Progenitor cell of endocrine pancreas (in vitro differentiated cells): Measurements from ENCODE around the gene FOXM1. TPM values are rescaled to one million over a fixed set of nuclear protein-coding genes. Genes with fewer than 3 reads are reported as not detected.
A peak's percentile ranks its signal among the peaks of the same experiment; 100 is the strongest.

Experiments used
- DNase-seq: peaks from one replicate; pipeline ENCODE4 v3.0.0; 2021; ENCODE audit warnings: low spot score; ENCODE audit not compliant: unreplicated experiment
- H3K27ac Mint-ChIP-seq: 2 replicates; pipeline ENCODE4 v1.8.0; 2021; ENCODE audit warnings: mild to moderate bottlenecking, moderate library complexity, mixed read lengths
- H3K27me3 Mint-ChIP-seq: 2 replicates; pipeline ENCODE4 v1.8.0; 2021; ENCODE audit warnings: mixed read lengths
- H3K36me3 Mint-ChIP-seq: 2 replicates; pipeline ENCODE4 v1.8.0; 2022; ENCODE audit warnings: mixed read lengths; ENCODE audit not compliant: insufficient read depth
- H3K4me1 Mint-ChIP-seq: 2 replicates; pipeline ENCODE4 v1.8.0; 2021; ENCODE audit warnings: low read depth, mixed read lengths
- H3K4me3 Mint-ChIP-seq: 2 replicates; pipeline ENCODE4 v1.8.0; 2021; ENCODE audit warnings: low read depth, mild to moderate bottlenecking, moderate library complexity, mixed read lengths
- H3K9me3 Mint-ChIP-seq: 2 replicates; pipeline ENCODE4 v1.8.0; 2021; ENCODE audit warnings: low read depth, mixed read lengths
- total RNA-seq: library from RNA; stranded (reverse); gene quantifications from 2 replicates; pipeline ENCODE4 v1.2.1, GENCODE V29; 2021
- TF ChIP-seq, protein P1 (sequence below): fragments of 200-600 bp; sonication (generic); IDR thresholded peaks from one replicate; pipeline ENCODE4 v1.5.0; 2021; ENCODE audit warnings: antibody characterized with exemption, mild to moderate bottlenecking; ENCODE audit not compliant: unreplicated experiment

FOXM1 gene
- total RNA-seq, 1 donor from 2014 or later: 92.2 TPM

DNA sequence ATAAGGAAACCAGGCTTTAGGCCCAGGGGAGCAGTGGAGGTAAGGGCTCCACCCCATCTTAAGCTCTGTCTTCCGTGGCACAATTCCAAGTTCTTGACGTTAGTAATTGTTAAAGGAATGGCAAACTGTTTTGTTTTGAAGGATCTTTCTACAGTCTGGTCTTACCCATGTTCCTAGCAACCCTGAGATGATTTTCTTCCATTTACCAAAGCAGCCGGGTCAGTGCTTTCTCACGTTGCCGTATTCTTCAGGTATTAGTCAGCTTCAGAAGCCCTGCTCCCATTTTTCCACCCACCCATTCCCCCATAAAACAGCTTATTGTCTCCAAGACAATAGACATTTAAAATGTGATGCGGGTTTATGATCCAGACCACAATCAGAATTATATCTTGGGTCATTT lies 52.4 kb downstream of the FOXM1 start:
- TF ChIP-seq, protein P1, sequence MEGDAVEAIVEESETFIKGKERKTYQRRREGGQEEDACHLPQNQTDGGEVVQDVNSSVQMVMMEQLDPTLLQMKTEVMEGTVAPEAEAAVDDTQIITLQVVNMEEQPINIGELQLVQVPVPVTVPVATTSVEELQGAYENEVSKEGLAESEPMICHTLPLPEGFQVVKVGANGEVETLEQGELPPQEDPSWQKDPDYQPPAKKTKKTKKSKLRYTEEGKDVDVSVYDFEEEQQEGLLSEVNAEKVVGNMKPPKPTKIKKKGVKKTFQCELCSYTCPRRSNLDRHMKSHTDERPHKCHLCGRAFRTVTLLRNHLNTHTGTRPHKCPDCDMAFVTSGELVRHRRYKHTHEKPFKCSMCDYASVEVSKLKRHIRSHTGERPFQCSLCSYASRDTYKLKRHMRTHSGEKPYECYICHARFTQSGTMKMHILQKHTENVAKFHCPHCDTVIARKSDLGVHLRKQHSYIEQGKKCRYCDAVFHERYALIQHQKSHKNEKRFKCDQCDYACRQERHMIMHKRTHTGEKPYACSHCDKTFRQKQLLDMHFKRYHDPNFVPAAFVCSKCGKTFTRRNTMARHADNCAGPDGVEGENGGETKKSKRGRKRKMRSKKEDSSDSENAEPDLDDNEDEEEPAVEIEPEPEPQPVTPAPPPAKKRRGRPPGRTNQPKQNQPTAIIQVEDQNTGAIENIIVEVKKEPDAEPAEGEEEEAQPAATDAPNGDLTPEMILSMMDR: no peak
- Mint-ChIP-seq H3K4me3 (no peak overlapping the region), H3K4me1 (no peaks in the 10 kb centered on the region), H3K9me3 (no peaks in the 10 kb centered on the region), H3K27ac (no peak overlapping the region), H3K36me3 (peaks cover 34% of the 10 kb centered on the region), H3K27me3 (no peaks in the 10 kb centered on the region)
- DNase-seq: no peak

DNA sequence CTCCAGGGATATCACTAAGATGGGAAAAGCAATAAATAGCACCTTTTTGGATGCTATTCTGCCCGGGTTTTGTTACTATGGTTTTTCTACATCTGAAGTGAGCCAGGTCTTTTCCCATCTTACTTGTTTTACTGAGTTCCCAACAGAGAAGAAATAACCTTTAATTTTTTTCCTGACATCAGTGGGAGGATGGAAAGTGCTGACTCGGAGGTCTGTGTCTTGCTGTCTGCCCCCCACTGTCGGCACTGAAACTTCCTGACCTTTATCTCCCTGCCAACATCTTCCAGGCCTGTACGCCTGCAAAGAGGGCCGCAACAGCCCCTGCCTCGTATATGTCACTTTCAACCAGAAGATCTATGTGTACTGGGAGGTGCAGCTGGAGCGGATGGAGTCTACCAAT lies 53.5 kb downstream of the FOXM1 start:
- H3K4me3 Mint-ChIP-seq: no peak overlapping the region
- TF ChIP-seq, protein P1: no peak
- H3K4me1 Mint-ChIP-seq: no peaks in the 10 kb centered on the region
- no peak for DNase-seq
- no peaks in the 10 kb centered on the region for H3K9me3 Mint-ChIP-seq
- no peaks in the 10 kb centered on the region for H3K27me3 Mint-ChIP-seq
- no peak overlapping the region for H3K27ac Mint-ChIP-seq
- H3K36me3 Mint-ChIP-seq: peaks cover 33% of the 10 kb centered on the region

DNA sequence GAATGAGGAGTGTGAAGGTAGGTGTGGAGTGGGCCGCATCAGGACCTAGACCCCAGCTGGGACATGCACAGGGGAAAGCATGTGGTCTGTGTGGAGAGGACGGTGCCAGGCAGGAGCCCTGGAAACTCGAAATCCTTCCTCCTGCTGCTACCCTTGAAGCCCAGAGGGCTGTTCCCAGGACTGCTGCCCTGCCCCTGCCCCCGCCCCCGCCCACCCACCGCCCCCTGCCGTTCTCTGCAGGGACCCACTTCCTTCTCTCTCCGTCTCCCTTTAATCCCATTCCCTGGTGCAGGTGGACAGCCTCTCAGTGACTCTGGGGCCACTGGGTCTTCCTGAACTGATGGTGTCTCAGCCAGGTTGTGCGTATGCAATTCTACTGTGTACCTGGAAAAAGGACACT lies 56.5 kb downstream of the FOXM1 start:
- DNase-seq: no peak
- no peaks in the 10 kb centered on the region for H3K27me3 Mint-ChIP-seq
- no peak overlapping the region for H3K27ac Mint-ChIP-seq

DNA sequence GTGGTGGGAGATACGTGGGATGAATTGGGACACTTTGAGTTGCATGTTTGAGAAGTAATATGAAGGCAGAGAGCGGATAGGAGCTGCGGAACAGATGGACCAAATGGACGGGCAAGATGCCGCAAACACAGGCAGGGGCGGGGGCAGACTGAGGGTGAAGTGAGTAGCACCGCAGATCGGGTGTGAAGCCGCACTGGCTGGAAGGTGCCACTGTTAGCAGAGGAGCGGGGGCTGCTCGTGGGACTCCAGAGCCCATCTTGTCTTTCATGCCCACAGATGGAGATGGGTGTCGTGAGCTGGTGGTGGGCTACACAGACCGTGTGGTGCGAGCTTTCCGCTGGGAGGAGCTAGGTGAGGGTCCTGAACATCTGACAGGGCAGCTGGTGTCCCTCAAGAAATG lies 57.2 kb downstream of the FOXM1 start:
- H3K36me3 Mint-ChIP-seq: peaks cover 35% of the 10 kb centered on the region

More for the DNA sequence above, 56.5 kb downstream of the FOXM1 start:
- H3K4me3 Mint-ChIP-seq: no peak overlapping the region
- no peaks in the 10 kb centered on the region for H3K4me1 Mint-ChIP-seq
- TF ChIP-seq, protein P1: no peak
- H3K9me3 Mint-ChIP-seq: no peaks in the 10 kb centered on the region
- H3K36me3 Mint-ChIP-seq: peaks cover 33% of the 10 kb centered on the region

DNA sequence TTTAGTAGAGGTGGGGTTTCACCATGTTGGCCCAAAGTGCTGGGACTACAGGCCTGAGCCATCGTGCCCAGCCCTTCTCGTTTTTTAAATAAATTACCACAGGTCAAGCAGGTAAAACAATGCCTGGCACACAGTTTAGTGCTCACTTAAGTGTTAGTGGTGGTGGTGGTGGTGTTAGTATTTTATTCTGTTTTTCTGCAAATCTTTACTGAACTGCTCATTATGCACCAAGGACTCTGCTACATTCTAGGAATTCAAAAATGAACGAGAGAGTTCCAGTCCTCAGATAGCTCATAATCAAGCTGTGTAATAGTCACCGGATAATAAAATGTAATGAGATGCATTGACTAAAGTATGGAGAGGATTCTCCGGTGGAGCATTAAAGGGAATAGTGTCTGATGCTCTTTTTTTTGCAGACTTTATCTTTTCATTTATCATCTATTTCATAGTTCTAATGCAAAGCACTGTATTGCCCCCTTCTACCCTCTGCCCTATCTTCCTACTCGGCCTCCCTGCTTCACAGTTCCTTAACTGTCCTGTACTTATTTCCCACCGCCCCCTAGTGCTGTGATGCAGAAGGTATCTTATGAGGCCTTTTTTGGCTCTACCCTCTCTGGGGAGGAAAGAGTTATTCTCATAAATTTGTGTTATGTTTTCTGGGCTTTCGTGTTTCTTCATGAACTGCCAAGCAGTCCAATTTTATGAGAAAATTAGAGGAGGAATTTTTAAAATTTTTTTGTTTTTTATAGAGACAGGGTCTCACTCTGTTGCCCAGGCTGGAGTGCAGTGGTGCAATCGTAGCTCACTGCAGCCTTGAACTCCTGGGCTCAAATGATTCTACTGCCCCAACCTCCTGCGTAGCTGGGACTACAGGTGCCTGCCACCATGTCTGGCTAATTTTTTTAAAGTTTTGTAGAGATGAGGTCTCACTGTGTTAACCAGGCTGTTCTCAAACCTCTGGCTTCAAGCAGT lies 63.5 kb downstream of the FOXM1 start:
- TF ChIP-seq, protein P1: peak; percentile 76
- Mint-ChIP-seq H3K4me3 (peak overlapping the region; percentile 100), H3K36me3 (peaks cover 13% of the 10 kb centered on the region), H3K27ac (peak overlapping the region; percentile 100), H3K9me3 (no peaks in the 10 kb centered on the region), H3K4me1 (peaks cover 14% of the 10 kb centered on the region), H3K27me3 (no peaks in the 10 kb centered on the region)
- no peak for DNase-seq

More for the DNA sequence above, 57.2 kb downstream of the FOXM1 start:
- no peaks in the 10 kb centered on the region for H3K9me3 Mint-ChIP-seq
- H3K4me1 Mint-ChIP-seq: no peaks in the 10 kb centered on the region
- no peak overlapping the region for H3K27ac Mint-ChIP-seq
- TF ChIP-seq, protein P1: no peak
- no peaks in the 10 kb centered on the region for H3K27me3 Mint-ChIP-seq
- DNase-seq: no peak
- H3K4me3 Mint-ChIP-seq: no peak overlapping the region
